AG04450 (cell line): ENCODE measurements around the gene TNFAIP8L2. TPM values are rescaled to one million over a fixed set of nuclear protein-coding genes. Genes with fewer than 3 reads are reported as not detected.
"Not testable (repeated sequence)": the region's sequence is repeated elsewhere in the genome, so short reads cannot be mapped to it uniquely, and the experiment has no call there.

ENCODE experiments used
- CTCF ChIA-PET: fragments of 300-600, 350-600 bp; formaldehyde crosslinking; extraction: SDS; loops from one replicate; lab custom pipeline; 2022; ENCODE audit warnings: antibody characterized with exemption, inconsistent platforms; lab: Charles Lee
- POLR2A ChIA-PET: fragments of 350-600 bp; formaldehyde crosslinking; extraction: SDS; loops from one replicate; lab custom pipeline; 2021; ENCODE audit warnings: antibody characterized with exemption, inconsistent platforms; lab: Yijun Ruan, JAX
- DNase-seq: peaks from one replicate; pipeline ENCODE4 v3.0.0-alpha.2; 2011; ENCODE audit warnings: low read depth, low spot score
- H3K27ac ChIP-seq: one replicate; pipeline ENCODE4 v1.5.1; 2012; ENCODE audit warnings: low read depth, low read length, control low read depth
- H3K27me3 ChIP-seq: one replicate; pipeline ENCODE4 v1.6.0; 2012; ENCODE audit warnings: low read length; ENCODE audit not compliant: control insufficient read depth, insufficient read depth
- H3K4me3 ChIP-seq: 2 replicates; pipeline ENCODE4 v1.5.1; 2011; ENCODE audit warnings: mild to moderate bottlenecking, low read depth, low read length, control low read depth
- H3K9me3 ChIP-seq: 2 replicates; pipeline ENCODE4 v1.5.1; 2012; ENCODE audit warnings: low read length; ENCODE audit not compliant: control insufficient read depth, insufficient read depth
- CTCF ChIP-seq: IDR thresholded peaks from 2 replicates; pipeline ENCODE4 v1.5.1; 2011; ENCODE audit warnings: low read depth, low read length, control low read depth, inconsistent platforms
- polyA plus RNA-seq: library from polyadenylated mRNA; depleted of rRNA; stranded (reverse); fragments of >200 nt; gene quantifications from 2 replicates; pipeline ENCODE4 v1.2.3, GENCODE V29; 2011

The TNFAIP8L2 gene
- polyA plus RNA-seq, 1 experiment = not detected

- POLR2A ChIA-PET = interaction anchor here (0.5 to 1.5 kb wide), 13 partner anchors 14 to 159 kb away, joined by 3 to 10 read pairs (median 4); partner anchors contain the start of genes PSMD4, TMOD4, TNFAIP8L2 and ZNF687
Observed at GRCh38 chr1:151189637-151190445, 33.4 kb downstream of the TNFAIP8L2 start, which contains the start of gene VPS72. Gene VPS72 (minus strand): TSS chr1:151190197. CDS start chr1:151190121, 76 bp downstream.

GRCh38 chr1:151192047-151192446 lies 35.6 kb downstream of the TNFAIP8L2 start:
- DNase-seq = no peak
- ChIA-PET CTCF (interaction anchor here (0.7 kb wide), 1 partner anchor 161 kb away, joined by 3 read pairs; no protein-coding TSS in a partner anchor), POLR2A (interaction anchor here (0.7 kb wide), 1 partner anchor 127 kb away, joined by 3 read pairs; no protein-coding TSS in a partner anchor)
- TF ChIP-seq CTCF = no peak
- H3K27ac ChIP-seq = no peak overlapping the region
- H3K4me3 ChIP-seq = no peak overlapping the region
- H3K9me3 ChIP-seq = no peaks in the 10 kb centered on the region
- H3K27me3 ChIP-seq = no peaks in the 10 kb centered on the region

More at GRCh38 chr1:151189637-151190445, 33.4 kb downstream of the TNFAIP8L2 start, which contains the start of gene VPS72:
- Histone ChIP-seq H3K9me3 (no peaks in the 10 kb centered on the region), H3K4me3 (peak within 1 kb of the TSS; percentile 84), H3K27ac (peak within 1 kb of the TSS; percentile 91), H3K27me3 (no peaks in the 10 kb centered on the region)
- CTCF ChIA-PET = interaction anchor here (0.6 to 2.3 kb wide), 5 partner anchors 14 to 181 kb away, joined by 3 to 7 read pairs (median 5); partner anchors contain the start of genes PRUNE1 and TMOD4
- DNase-seq = peak; percentile 76
- TF ChIP-seq CTCF = no peak

- POLR2A ChIA-PET = no interaction called here
- DNase-seq = no peak
- TF ChIP-seq CTCF = no peak
- Histone ChIP-seq H3K9me3 (no peaks in the 10 kb centered on the region), H3K4me3 (no peak overlapping the region), H3K27me3 (no peaks in the 10 kb centered on the region), H3K27ac (no peak overlapping the region)
- CTCF ChIA-PET = interaction anchor here (0.6 kb wide), 1 partner anchor 51 kb away, joined by 4 read pairs; no protein-coding TSS in a partner anchor
Observed at GRCh38 chr1:151193304-151193703, 36.9 kb downstream of the TNFAIP8L2 start.

- POLR2A ChIA-PET = no interaction called here
- no peaks in the 10 kb centered on the region for H3K27me3 ChIP-seq
- H3K9me3 ChIP-seq = no peaks in the 10 kb centered on the region
- CTCF ChIA-PET = interaction anchor here (4.3 kb wide), 1 partner anchor 58 kb away, joined by 32 read pairs; no protein-coding TSS in a partner anchor
- no peak for DNase-seq
- no peak overlapping the region for H3K27ac ChIP-seq
- no peak for TF ChIP-seq CTCF
- H3K4me3 ChIP-seq = no peak overlapping the region
Observed at GRCh38 chr1:151193856-151194255, 37.4 kb downstream of the TNFAIP8L2 start.

GRCh38 chr1:151194894-151195594 lies 38.6 kb downstream of the TNFAIP8L2 start:
- not testable (repeated sequence) for H3K27me3 ChIP-seq, H3K4me3 ChIP-seq, DNase-seq, H3K9me3 ChIP-seq
- H3K27ac ChIP-seq = peak overlapping the region; percentile 61
- ChIA-PET POLR2A (interaction anchor here (1.6 kb wide), 1 partner anchor 60 kb away, joined by 5 read pairs; the partner anchor contains the start of gene PSMD4), CTCF (interaction anchor here (0.6 to 4.3 kb wide), 6 partner anchors 10 to 229 kb away, joined by 3 to 32 read pairs (median 6); no protein-coding TSS in a partner anchor)
